ENCODE measurements around the gene KHDRBS2.
A peak's percentile ranks its signal among the peaks of the same experiment; 100 is the strongest.

Gene KHDRBS2

DNA sequence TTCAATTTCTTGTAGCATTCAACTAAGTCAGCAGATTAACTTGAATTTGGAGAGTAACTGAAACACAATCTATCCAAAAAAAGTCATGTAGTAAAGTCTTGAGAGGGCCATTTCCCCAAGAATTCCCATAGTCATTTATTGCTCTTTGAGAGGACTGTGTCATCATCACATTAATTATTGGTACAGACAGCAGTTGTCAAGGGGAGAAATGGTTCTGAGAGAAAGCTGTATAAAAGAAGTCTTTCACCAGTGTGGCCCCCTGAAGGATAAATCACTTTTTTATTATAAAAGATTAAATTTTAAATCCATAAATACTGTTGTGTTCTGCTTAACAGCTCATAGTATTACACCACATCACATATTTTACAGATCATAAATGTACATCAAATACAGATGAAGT, 111.5 kb downstream of the KHDRBS2 start:
- DNase-seq: no peak

DNA sequence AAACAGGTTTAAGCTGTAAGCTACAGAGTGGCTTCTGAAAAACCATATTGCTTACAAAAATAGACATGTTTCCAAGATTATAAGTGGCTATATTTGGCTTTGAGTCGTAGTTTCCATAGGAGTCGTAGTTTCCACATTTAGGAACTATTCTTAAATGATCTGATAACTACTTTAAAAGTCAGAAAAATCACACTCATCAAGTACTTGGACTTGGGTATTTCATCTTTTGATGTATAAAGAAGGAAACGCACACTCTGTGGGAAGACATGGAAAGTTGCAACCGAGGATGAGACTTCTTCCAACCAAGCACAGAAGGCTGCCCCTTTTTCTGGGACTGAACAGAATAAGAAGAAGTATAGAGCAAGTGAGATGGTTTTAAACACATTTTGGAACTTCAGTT, 118.3 kb downstream of the KHDRBS2 start:
- no peak for DNase-seq

DNA sequence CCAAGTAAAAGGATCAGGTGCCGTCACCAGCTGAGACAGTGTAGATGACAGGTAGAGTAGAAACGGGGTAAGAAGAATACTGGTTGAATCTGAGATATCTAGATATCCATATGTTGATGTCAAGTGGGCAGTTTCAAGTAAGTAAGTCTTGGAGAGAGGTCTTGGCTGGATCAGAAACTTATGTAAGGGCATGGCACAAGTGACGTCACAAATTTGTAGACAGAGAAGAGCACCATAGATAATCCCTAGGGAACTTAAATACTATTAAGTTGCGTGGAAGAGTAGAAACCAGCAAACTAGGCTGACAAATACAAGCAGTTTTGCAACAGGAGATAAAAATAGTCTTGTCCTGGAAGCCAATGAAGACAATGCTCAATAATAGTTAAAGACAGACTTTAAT, 123.2 kb downstream of the KHDRBS2 start:
- DNase-seq: no peak

DNA sequence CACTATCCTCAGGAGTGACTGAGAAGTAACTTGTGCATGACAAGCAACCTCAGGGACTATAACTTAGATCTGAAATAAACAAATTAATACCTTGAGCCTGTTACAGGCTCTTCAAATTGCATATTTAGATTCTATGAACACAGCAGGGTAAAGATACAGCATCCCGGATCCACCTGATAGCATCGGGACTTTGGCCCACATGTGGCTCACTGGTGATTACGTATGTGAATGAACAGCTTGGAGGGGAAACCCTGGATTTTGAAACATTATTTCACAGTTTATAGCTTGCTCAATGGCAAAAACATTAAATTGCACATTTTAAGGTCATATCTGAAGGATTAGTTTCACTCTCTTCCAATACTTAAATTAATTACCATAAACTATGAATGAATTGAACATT, 133.2 kb downstream of the KHDRBS2 start:
- no peak for DNase-seq

DNA sequence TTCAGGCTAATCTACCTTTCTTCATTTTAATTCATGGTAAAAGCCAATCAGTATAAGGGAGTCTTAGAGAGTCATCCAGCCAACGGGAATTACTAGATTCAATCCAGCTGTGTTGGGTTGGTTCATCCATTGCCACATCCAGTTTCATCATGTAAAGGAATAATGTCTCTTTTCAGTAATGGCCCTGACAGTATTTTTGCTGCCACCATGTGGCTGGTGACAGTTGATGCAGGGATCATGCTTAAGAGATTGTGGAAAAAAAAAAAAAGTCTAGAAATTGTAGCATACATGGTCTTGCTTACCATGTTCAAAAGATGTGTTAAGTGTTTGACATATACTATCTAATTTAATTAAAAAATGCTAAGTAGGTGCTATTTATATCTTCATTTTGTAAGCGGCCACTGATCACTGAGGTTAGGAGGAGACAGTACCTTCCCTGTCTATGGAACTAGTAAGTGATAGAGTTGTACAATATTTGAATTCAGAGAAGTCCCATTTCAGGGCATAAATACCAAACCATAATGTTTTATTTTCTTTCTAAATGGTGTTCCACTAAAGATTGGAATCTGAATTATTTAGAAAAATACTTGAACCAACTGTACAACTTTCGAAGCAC, 135.9 kb downstream of the KHDRBS2 start:
- peak; percentile 14 for DNase-seq

DNA sequence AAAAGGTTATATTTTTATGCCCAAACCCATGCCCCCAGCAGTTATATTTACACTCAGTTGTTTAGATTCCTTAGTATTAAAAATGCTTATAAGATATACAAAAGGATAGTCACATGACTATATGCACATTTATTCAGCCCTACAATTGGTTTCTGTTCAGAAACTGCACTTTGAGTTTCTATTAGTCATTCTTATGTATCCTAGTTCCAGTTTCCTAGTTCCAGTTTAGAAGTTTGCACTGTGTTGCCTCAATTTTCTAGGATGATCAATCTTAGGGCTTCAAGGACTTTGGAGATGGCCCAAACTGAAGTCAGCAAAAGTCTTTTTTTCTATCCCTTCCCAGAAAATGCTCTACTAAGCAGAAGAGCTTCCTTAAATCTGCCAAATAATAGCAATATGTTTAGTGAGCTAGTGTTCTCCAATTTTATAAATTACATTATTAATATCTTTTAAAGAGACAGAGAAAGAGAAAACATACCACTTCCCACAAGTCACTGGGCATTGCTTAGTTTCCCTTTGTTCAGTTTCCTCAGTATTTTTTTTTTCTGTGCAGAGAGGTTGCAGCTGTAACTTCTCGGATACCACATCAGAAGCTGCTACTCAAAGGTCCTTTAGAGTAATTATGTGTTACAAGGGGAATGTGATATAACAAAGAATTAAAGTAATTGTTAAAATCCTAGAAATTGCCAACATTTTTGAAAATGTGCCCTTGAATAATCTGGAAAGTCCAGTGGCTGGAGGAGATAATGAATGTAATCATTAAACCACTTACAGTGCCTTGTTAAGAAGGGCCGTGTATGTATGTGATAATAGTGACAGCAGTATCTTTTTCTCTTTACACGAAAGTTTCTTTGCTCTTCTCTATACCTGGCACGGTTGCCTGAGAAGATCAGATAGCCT, 138.8 kb downstream of the KHDRBS2 start:
- no peak for DNase-seq

DNA sequence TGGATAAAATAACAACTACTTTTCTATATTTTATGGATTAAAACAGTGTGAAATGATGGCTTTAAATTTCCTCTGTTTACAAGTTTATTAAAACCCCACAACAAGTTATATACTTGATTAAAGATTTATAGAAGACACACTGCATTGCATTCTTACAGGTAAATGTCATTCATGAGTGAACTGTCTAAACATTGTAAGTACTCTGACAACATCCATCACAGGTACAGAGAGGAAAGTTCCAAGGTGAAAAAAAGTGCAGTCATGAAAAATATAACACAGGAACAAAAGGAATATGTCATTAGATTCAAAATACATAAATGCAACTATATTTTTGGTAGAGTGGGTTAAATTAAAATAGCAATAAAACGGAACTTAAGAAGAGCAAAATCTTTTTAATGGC, 156.9 kb downstream of the KHDRBS2 start:
- DNase-seq: no peak

DNA sequence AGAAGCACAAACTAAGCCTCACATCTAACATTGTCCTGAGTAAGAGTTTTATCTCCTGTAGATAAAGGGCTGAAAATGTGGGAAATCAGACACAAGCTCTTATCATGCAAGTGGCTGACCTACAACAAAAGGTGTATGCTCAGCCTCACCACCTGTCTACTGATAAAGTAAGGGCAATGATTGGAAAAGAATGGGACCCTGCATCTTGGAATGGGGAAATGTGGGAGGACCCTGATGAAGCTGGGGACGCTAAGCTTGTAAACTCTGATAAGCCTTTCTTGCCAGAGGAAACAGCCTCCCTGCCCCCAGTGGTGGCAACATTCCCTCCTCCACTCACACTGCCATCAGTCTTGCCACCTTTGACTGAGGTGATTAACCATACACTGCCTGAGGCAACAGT, 166.6 kb downstream of the KHDRBS2 start:
- no peak for DNase-seq

DNA sequence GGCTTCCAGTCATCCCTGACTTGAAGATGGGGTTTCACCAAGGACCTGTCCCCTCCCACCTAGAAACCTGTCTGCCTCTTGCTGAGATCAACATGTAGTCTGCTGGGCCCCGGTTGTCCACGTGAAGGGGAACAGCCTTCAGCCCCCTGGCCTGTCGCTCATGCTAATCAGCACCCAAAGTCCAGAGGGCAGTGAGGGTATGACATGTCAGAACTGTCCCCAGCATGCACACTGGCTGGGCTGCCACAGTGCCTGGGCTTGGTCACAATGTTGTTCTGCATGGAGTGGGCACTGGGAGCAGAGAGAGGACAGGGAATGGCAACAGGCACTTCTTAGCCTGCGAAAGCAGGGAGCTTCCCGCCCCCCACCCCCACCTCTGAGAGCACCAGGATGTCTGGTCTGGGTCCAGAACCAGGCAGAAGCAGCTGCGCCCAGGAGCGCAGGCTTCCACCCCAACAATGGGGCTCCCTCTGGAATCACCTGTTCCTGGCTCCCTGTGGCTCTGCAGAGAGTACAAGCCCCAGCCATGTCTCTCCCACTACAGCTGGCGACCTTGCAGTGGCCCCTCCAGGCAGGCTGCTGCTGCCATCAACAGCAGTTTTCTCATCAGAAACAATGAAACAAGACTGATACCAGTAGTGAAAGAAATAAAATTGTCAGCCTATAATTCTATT, 182.7 kb downstream of the KHDRBS2 start:
- DNase-seq: no peak

DNA sequence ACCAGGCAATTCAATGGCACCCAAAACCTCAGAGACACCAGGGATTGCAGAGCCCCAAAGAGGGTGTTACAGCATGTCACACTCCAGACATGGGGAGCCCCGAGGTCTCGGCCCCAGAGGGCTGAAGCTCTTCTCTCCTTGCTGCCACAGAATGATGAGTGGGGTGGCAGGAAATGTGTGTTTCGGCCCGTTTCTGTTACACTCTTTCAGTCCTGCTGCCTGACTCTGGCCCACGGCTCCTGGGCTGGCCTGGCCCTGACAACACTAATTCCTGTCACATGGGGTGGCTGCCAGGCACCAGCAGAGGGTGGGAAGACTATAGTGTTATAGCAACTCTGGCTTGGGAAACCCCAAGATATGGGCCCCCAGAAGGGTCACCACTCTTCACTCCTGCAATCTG, 183.6 kb downstream of the KHDRBS2 start:
- DNase-seq: no peak

DNA sequence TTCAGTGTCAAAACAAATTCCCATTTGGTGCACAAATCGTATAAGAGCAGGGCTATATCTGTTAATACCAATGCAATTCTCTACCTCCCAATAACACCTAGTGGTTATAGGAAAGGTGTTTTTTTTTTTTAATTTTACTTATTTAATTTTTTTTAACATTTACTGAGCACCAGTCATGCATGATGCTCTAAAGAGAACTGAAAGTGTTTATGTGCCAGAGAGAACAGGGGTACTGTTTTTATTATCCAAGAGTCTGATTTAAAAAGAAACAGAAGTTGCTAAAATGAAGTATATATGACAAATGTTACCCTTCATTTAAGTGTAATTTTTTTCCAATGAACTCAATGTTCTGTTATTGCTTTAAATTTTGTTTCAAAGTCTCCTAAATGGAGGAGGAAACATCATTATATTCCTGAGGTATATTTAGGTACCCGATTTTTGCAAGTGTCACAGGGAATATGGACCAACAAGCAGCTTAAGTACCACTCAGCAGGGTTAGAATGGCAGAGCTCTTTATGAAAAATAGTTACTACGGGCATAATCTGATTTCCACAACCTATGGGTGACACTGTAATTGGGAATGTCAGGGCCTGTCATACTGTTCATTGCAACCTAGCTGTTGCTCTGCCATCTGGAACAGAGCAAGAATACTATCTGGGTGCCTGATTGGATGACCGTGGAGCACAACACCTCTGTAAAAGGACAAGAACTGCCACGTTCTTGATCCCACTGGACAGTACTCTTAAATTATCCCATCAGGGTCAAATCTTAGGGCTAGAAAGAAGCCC, 195.4 kb downstream of the KHDRBS2 start:
- no peak for DNase-seq

DNA sequence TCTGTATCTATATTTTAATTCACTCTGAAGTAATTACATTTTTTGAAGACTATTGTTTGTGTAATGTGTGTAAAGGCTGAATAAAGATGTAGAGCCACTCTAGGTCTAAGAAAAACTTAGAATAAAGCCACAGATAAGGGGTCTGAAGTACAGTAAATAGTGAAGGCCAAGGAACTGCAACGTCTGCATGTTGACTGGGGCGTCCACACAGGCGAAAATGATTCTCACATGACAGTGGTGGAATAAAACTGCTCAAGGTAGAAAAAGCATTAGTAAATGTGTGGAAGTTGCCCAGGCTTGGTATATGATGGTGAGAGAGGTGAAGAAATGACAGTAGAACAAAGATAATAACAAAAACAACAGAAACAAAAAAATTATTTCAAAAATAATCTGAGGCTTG, 196.2 kb downstream of the KHDRBS2 start:
- DNase-seq: no peak

DNA sequence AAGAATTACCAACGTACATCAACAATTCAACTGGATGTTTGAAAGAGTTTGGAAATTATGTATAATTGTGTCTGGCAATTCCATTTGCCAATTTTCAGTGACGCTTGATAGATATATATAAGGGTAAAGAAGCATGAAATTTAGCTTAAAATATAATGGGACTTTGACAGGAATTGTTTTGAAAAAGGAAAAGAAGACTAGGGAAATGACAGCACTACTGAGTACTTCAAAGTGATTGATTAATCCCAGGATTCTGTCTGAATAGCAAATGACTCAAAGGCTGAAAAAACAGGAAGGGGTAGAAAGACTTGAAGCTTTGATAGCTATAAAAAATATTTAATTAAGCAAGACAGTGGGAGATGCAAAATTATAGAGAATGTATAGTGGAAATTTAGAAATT, 200.0 kb downstream of the KHDRBS2 start:
- DNase-seq: no peak

DNA sequence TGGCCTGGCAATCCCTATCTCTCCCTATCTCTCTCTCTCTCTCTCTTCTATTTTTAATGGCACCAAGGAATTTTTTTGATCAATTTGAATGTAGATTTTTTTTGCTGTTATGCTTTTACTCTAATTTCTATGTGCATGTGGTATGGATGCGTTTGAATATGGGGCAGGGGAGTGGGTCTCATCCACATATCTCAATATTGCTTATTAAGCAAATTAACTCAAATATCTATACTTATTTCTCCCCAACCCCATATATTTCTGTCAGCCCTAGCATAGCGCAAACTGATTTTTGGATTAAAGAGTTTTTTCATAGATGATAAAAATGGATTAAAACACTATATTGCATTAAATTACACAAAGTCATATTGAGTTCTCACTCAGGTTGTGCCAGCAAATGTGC, 210.2 kb downstream of the KHDRBS2 start:
- no peak for DNase-seq

DNA sequence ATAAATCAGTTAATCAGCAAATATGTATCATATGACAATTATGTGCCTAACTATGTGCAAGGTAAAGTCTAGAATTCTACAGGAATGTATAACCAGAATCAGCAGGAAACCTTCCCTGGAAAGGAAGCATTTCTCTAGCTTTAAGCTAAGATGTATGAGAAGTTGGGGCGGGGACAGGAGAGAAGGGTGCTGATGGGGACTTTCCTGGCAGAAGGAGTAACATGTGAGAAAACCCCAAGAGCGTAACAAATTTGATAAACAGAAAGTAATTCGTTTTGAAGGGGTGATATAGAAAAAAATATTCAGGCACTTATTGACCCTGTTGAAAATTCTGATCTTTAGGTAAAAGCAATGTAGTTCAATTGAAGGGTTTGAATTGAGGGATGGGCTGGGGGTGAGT, 226.1 kb downstream of the KHDRBS2 start:
- no peak for DNase-seq

DNA sequence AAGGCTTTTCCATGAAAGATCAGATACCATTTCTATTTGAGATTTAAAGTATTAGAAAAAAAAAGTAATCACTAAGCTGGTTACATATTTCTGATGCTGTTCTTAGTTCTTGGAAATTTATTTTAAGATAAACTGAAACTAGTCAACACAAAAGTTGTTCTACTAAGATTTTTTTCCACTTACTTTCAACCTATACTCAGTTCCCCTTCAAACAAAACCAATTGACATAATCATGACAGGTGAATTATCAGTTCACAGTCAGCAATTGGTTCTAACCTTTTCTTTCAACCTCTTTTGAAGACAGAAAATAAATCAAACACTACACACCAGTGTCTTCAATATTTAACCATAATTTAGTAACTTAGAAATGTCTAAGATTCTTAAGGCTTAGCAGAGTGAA, 228.7 kb downstream of the KHDRBS2 start:
- DNase-seq: no peak

DNA sequence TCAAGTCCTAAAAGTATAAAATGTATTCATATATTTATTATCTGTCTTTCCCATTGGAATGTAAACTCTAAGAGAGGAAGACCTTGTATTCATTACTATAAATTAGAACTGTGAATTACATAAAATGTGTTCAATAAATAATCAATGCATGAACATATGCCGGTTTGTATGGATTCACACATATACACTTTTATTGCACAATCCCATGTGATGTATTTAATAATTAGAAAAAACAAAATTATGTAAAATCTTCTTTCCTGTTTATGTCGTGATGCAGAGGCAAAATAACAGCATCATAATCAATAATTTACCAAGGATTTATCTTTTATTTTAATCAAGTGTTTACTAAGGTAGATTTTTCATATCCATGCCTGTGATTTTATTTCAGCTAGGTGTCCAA, 240.5 kb downstream of the KHDRBS2 start:
- DNase-seq: no peak

DNA sequence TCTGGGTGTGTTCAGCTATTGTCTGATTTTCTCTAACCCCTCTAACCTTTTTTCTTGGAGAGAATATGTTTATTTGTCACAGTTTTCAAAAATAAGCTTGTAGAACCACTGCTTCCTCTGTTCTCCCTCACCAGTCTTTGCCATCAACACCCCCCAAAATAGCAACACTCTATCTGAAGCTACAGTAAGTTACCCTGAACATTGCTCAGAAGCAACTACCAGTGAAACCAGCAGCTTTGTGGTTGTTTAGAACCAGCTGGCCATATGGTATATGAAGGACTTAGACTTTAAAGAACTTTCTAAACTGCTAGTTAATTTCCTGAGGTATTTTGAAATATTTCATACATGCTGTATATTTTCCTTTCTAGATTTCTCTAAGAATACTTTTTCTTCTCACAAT, 242.9 kb downstream of the KHDRBS2 start:
- DNase-seq: no peak

DNA sequence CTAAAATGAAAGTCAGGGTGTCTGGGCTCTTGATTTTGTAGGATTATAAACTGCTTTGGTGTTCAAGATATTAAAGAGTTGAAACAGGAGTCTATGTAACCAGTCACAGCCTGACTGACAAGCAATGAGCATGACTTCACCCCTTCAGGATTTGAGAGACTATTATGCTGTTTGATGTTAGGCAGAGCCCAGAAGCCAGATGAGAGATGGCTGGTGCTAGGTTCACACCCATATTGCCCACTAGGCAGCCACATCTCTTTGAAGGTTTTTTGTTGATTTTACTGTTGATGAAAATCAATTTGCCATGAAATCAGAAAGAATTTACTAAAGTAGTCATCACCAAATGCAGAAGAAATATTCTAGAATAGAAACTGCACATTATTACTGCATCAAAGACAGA, 243.6 kb downstream of the KHDRBS2 start:
- no peak for DNase-seq

DNA sequence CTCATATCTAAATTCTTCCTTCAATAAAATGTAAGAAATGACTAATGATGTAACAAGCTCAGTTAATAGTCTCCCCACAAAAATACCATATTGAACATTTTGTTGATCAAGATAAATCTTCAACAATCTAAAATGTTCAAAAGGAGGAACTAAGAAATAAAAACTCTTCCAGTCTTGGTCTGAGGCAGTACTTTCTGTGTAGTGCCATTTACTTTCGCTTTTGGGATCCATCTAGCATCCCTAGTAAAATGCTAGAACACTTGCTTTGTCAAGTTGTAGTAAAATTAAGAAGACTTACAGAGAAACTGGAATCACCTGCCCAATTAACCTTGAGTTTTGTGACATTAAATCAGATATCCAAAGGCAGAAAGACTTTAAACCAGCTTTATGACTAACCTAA, 246.4 kb downstream of the KHDRBS2 start:
- DNase-seq: no peak

DNA sequence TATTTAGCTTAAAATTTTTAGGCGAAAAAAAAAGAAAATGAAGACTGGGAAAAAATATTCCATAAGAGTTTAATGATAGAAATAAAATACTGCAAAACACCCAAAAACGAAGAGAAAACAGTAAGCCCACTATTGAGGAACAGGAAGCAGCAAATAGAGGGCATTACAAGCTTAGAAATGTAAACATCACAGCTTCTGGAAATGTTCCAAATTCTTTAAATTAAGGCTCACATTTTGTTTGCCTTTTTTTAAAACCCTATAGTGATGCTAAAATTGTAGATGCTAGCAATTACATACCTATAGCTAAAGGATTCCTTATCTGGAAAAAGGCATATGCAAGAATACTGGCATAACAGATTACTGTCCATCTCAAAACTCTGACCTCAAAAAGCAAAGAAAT, 248.6 kb downstream of the KHDRBS2 start:
- DNase-seq: no peak

DNA sequence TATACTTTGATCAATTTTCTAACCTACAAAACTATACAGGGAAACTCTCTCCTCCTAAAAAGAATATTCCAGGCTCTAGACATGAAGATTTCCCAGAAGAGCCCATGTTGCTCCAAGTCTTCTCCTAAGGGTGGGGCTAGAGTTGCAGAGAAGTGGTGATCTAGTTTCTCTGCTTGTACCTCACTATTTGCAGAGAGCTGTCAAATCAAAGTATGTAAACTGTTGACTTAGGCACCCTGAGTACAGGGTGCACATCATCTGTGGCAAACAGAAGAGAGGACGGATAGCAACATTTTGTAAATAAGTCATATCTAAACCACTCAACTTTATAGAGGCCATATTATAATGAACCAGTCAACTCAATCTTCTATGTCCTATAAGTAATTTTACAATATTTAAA, 250.1 kb downstream of the KHDRBS2 start:
- no peak for DNase-seq

DNA sequence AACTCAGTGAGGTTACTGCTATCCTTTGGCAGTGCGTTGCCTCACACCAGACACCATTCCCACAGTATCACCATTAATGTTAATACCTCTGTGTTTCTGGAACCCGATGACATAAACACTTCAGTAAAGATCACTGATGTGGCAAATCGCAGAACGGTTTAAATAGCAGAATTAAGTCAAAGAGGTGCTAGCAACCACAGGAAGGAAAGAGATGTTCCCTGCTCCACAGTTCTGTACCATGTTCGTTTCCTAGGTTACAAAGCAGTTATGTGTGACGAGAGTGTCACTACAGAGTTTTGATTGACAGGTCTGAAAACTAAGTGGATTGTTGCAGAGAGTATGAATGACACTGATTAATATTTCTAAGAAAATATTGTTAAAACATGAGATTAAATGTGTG, 272.3 kb downstream of the KHDRBS2 start:
- DNase-seq: no peak
